NCI-H1417 (cell line): ENCODE data around the gene EPHA1.
A peak's percentile ranks its signal among the peaks of the same experiment; 100 is the strongest.
"Not testable (repeated sequence)": the region's sequence is repeated elsewhere in the genome, so short reads cannot be mapped to it uniquely, and the experiment has no call there.

Experiments used
- DNase-seq, 3 experiments: peaks; one replicate each; lab custom pipeline; 2025; lab: John Stamatoyannopoulos, UW

Gene EPHA1

DNA sequence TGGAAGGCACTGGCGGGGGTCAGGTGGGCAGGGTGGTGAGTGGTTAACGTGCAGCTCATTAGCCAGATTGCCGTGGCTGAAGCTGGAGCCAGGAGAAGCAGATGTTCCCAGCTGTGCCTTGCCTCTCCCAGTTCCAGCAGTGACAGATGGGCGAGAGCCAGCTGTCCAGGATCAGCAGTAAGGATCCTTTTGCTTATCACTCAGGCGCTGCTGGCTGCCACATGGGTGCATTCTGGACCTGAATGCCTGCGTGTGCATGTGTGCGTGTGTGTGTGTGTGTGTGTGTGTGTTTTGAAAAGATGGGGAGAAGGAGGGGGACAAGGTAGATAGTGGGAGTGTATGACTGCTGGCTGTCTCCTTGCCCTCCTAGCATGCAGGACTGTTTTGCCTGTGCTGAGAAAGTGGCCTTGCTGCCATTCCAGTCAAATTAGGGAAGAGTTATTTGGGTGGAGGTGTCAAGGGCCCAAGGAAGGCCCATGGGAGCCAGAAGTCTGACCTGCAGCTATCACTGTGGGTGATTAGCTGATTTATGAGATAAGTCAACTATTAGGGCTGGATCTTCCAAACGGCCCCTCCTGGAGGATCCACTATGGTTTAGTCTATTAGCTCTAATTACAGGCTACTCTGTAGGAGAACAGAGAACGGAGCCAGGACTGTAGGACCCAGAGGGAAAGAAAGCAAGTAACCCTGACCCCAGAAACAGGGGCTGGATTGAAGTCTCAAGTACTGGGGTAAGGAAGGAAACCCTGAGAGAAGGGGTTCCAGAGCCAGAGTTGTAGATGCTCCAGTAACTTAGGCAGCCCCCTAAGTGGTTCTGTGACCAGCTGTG, 3.3 kb downstream of the EPHA1 start:
- DNase-seq = peak in 2 of 3 experiments; percentile 29 to 57

DNA sequence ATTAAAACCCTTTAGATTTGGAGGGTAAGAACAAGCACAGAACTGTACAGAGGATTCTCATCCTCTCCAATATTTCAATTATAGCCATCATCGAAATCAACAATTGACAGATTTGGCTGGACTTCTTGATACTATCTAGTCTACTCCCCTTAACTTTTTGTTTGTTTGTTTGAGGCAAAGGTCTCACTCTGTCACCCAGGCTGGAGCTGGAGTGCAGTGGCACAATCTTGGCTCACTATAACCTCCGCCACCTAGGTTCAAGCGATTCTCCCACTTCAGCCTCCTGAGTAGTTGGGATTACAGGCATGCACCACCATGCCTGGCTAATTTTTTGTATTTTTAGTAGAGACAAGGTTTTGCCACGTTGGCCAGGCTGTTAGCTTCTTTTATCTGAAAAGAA, 6.4 kb downstream of the EPHA1 start:
- DNase-seq = not testable (repeated sequence)

- DNase-seq = no peak
Observed at GRCh38 chr7:143401265-143401664, 7.4 kb downstream of the EPHA1 start.

GRCh38 chr7:143399642-143400041, 9.0 kb downstream of the EPHA1 start:
- DNase-seq = no peak

DNA sequence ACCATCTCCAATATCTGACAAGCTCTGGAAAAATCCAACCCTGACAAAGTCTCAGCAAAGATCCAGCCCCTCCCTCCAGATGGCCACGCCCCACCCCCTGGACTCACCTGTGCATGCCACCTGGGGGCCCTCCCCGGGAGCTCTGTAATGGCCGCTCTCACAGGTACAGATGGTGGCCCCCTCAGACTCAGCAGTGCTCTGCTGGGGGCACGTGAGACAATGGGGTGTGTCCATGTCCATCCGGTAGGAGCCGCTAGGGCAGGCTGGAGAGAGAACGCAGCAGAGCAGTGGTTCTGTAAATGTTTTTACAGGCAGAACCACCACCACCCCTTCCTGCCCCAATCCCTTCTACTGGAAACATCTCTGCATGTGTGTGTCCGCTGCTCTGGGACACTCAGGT, 9.5 kb downstream of the EPHA1 start:
- DNase-seq = no peak

- no peak for DNase-seq
Observed at GRCh38 chr7:143398616-143399015, 10.0 kb downstream of the EPHA1 start.

DNA sequence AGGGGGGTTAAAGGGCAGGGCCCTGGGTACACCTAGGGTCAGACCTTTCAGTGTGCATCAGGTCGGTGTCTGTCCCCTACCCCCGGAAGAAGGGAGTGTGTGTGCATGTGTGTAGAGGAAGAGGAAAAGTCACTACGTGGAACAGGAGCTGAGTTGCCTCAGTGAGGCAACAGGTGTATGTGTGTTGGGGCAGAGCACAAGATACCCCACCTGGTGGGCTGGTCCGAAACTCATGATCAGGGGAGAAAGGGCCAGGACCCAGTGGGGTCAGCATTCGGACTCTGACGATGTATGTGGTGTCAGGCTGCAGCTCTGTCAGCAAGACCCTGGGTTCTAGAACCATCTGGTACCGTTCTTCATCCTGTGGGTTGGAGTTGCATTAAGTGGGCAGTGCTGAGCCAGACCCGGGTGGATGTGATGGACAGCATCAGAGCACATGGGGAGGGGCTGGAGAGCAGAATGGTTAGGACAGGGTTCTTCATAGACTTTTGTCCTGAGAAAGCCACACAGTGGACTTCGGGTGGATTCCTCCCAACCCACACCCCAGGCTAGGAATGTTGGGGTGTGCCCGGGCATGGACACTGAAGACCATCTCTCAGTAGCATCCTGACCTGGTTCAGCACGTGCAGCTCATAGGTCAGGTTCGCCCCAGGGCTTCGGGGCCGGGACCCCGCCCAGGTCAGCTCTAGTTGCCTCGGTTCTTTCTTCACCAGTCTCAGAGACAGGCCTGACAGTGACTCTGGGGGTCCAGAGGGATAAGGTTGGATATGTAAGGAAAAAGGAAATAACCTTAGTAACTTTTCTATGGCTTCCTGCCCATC, 10.7 kb downstream of the EPHA1 start:
- no peak for DNase-seq

DNA sequence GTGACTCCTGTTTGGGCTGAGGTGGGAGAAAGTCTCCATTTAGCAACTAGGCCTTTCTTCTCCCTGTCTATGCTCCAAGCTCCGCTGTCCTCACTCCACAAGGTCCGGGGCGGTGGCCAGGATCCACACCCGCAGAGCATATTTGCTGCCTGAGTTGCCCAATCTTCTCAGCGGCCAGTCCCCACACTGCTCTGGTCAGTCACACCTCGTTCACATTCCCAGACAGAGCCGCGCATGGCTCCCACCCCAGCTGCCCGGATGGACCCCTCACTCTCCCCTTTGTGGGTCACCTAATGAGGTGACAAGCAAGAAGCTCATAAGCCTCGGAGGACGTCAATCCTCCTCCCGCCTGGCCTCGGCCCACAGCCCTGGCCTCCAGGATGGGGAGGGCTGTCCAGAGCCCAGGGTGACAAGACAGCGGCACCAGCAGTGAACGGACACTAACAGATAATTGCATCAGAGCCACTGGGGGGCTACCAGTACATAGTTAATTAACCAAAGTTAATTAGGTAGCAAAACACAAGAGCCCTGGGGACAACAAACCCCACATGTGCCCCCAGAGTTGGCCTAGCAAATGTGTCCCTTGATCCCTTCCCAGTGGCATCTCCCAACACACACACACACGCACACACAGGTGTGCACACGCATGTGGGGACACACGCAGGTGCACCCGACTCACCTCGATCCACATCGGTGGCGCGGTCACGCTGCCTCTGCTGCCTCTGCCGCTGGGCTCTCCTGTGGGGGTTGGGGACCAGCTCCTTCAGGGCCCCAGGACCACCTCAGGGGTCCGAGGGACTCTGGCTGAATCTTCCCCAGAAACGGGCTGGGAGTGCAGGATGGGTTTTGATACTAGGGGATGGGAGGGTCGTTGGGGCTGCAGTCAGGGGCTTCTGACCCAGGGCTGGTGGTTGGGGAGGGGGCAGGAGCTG, 11.8 kb downstream of the EPHA1 start:
- DNase-seq = no peak

- no peak for DNase-seq
Observed at GRCh38 chr7:143396182-143396581, 12.5 kb downstream of the EPHA1 start.

- peak in 1 of 3 experiments; percentile 14 for DNase-seq
Observed at GRCh38 chr7:143395187-143396149, 13.2 kb downstream of the EPHA1 start.

DNA sequence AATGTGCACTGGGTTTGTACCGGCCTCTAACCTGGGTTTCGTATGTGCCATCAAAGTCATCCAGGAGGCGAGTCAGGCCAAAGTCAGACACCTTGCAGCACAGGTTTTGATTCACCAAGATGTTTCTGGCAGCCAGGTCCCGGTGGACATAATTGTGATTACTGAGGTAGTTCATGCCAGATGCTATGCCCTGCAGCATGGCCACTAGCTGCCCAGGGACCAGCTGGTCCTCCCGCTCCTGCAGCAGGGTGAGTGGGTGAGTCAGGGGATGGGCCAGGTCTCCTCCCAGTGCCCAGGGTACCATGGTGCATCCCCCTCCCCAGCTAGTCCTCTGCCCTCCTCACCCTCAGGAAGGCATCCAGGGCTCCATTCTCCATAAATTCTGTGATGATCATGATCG, 13.9 kb downstream of the EPHA1 start:
- DNase-seq = no peak

DNA sequence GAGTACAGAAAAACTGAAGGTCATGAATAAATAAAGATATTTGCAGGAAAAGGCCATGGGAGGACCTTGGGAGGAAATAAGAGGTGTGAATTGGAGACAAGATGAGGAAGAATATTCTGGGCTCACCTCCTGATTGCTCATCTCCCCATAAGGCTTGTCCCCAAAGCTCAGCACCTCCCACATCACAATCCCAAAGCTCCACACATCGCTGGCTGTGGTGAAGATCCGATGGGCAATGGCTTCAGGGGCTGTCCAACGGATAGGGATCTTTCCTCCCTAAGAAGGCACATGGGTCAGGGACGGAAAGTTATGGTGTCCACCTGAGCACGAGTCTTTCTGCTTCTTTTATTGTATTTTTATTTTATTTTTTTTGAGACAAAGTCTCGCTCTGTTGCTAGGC, 14.6 kb downstream of the EPHA1 start:
- DNase-seq = no peak

DNA sequence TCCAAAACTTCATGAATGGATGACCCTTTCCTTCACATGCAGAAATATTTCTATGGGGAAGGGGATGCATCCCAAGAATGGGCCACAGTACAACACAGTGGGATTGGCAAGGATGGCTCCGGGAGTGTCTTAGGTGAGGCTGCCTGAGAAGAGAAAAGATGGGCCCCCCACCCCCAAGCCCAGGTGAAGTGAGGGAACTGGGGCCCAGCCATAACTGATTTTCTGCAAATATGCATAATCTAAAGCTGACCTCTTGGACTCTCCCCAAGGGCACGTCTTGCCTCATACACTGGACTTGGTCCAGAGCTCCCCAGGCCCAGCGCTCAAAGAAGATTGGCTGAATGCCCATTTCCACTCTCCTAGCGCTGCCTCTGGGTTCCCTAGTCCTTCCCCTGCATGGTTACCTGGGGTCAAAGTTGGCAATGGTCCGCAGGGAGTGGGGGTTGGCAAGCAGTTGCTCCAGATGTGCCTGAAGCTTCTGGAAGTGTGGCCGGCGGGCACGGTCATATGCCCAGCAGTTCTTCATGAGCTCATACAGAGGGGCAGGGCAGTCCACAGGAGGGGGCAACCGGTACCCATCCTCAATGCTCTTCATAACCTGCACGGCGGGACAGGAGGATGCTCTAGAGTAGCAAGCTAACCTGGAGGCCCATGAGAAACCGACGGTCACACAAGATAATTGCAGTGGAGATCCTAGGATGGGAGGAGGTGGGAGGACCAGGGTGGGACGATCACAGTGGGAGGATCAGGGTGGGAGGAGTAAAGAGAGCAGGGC, 15.2 kb downstream of the EPHA1 start:
- no peak for DNase-seq

DNA sequence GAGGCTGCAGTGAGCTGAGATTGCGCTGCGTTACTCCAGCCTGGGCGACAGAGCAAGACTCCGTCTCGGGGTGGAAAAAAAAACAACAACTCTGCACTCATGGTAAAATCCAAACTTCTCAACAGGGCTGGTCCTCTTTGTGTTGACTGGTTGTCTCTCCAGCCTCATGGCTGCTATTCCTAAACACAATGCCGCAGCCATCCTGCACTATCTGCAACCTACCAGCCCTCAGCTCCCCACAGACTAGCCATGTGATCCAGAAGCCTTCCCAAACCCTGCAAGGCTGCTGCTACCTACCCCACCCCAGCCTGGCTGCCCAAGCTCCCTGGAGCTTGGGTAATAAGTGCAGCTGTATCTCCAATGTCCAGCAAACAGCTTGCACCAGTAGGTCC, 15.8 kb downstream of the EPHA1 start:
- no peak for DNase-seq

DNA sequence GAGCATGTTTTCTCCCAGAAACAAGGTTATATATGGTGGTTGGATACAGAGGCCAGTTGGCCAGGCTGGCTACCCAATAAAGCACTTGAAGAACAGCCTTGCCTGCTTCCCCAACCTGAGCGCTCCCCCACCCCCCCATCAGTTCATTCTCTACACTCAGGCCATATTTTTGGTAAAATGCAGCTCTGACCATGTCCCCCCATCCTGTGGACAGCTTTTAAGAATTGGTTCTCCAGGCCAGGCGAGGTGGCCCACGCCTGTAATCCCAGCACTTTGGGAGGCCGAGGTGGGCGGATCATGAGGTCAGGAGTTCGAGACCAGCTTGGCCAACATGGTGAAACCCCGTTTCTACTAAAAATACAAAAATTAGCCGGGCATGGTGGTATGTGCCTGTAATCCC, 16.2 kb downstream of the EPHA1 start:
- not testable (repeated sequence) for DNase-seq

- DNase-seq = no peak
Observed at GRCh38 chr7:143391462-143392404, 16.9 kb downstream of the EPHA1 start.

GRCh38 chr7:143390773-143391317, 17.8 kb downstream of the EPHA1 start:
- DNase-seq = no peak

DNA sequence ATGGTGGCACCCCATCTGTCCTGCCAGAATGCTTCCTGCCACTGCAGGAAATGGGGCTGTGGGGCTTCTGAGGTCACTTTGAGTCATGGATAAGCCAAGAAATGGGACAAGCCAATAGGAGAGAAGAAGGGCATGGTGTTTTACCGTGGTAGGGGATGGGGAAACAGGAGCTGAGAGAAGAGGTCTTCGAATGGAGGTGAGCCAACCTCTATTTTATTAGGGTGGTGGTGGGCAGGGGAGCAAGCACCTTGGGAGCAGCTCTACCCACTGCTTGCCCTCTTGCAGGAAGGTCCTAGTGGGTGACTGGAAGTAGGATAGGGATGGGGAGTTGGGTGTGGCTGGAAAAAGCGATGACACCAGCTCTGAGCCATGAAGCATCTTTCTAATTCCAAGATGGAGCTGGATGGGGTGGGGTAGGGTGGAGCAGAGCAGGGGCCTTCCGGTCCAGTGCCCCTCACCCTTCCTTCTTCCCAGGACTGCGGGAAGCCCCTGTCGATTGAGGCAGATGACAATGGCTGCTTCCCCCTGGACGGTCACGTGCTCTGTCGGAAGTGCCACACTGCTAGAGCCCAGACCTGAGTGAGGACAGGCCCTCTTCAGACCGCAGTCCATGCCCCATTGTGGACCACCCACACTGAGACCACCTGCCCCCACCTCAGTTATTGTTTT, 18.4 kb downstream of the EPHA1 start:
- DNase-seq = no peak
